Measurements from ENCODE around the gene MC2R.

Gene MC2R

GRCh38 chr18:13894531-13894930, 20.8 kb downstream of the MC2R start:
- DNase-seq, result no peak
- H3K36me3 ChIP-seq (replicated peaks), result no peaks in the 10 kb centered on the region
- in situ Hi-C loops (cut with HindIII; ENCODE audit: low pct_ligation_motif_present, low sequenced_read_pairs), result no loop called here
- no peak overlapping the region for H3K27ac ChIP-seq
- TF ChIP-seq CTCF (IDR thresholded peaks at IDR 0.05; ENCODE audit: low read depth, low read length, missing control alignments), result no peak
- no peak overlapping the region for H3K4me3 ChIP-seq (ENCODE audit: low read depth, low read length)
- H3K27me3 ChIP-seq (replicated peaks), result no peaks in the 10 kb centered on the region

- in situ Hi-C loops (cut with HindIII; ENCODE audit: low pct_ligation_motif_present, low sequenced_read_pairs), result no loop called here
- no peak overlapping the region for H3K4me3 ChIP-seq (ENCODE audit: low read depth, low read length)
- no peak overlapping the region for H3K27ac ChIP-seq
- no peak for TF ChIP-seq CTCF (IDR thresholded peaks at IDR 0.05; ENCODE audit: low read depth, low read length, missing control alignments)
- no peaks in the 10 kb centered on the region for H3K27me3 ChIP-seq (replicated peaks)
- no peaks in the 10 kb centered on the region for H3K36me3 ChIP-seq (replicated peaks)
- no peak for DNase-seq
These were observed 21.9 kb downstream of the MC2R start for GRCh38 chr18:13893418-13893760.

GRCh38 chr18:13892098-13892497, 23.2 kb downstream of the MC2R start:
- in situ Hi-C loops (cut with HindIII; ENCODE audit: low pct_ligation_motif_present, low sequenced_read_pairs), result no loop called here
- DNase-seq, result no peak
- Histone ChIP-seq H3K27ac (no peak overlapping the region), H3K36me3 (replicated peaks) (no peaks in the 10 kb centered on the region), H3K4me3 (ENCODE audit: low read depth, low read length) (no peak overlapping the region), H3K27me3 (replicated peaks) (no peaks in the 10 kb centered on the region)
- TF ChIP-seq CTCF (IDR thresholded peaks at IDR 0.05; ENCODE audit: low read depth, low read length, missing control alignments), result no peak

GRCh38 chr18:13890761-13891361, 24.5 kb downstream of the MC2R start:
- in situ Hi-C loops (cut with HindIII; ENCODE audit: low pct_ligation_motif_present, low sequenced_read_pairs), result no loop called here
- no peaks in the 10 kb centered on the region for H3K27me3 ChIP-seq (replicated peaks)
- DNase-seq, result no peak
- no peak for TF ChIP-seq CTCF (IDR thresholded peaks at IDR 0.05; ENCODE audit: low read depth, low read length, missing control alignments)
- H3K27ac ChIP-seq, result no peak overlapping the region
- H3K36me3 ChIP-seq (replicated peaks), result no peaks in the 10 kb centered on the region
- H3K4me3 ChIP-seq (ENCODE audit: low read depth, low read length), result no peak overlapping the region

GRCh38 chr18:13889671-13890070, 25.7 kb downstream of the MC2R start:
- no peaks in the 10 kb centered on the region for H3K27me3 ChIP-seq (replicated peaks)
- no peak for TF ChIP-seq CTCF (IDR thresholded peaks at IDR 0.05; ENCODE audit: low read depth, low read length, missing control alignments)
- DNase-seq, result no peak
- H3K36me3 ChIP-seq (replicated peaks), result no peaks in the 10 kb centered on the region
- no peak overlapping the region for H3K27ac ChIP-seq
- in situ Hi-C loops (cut with HindIII; ENCODE audit: low pct_ligation_motif_present, low sequenced_read_pairs), result no loop called here
- no peak overlapping the region for H3K4me3 ChIP-seq (ENCODE audit: low read depth, low read length)

GRCh38 chr18:13888191-13888716, 27.1 kb downstream of the MC2R start:
- no peak for DNase-seq
- H3K27me3 ChIP-seq (replicated peaks), result no peaks in the 10 kb centered on the region
- H3K27ac ChIP-seq, result no peak overlapping the region
- no peaks in the 10 kb centered on the region for H3K36me3 ChIP-seq (replicated peaks)
- no peak for TF ChIP-seq CTCF (IDR thresholded peaks at IDR 0.05; ENCODE audit: low read depth, low read length, missing control alignments)
- in situ Hi-C loops (cut with HindIII; ENCODE audit: low pct_ligation_motif_present, low sequenced_read_pairs), result no loop called here
- H3K4me3 ChIP-seq (ENCODE audit: low read depth, low read length), result no peak overlapping the region
